SKM-1 (cell line): Measurements from ENCODE around the gene RESP18.

Experiments
- DNase-seq: peaks from one replicate; lab custom pipeline; 2025; ENCODE audit not compliant: unreplicated experiment; lab: John Stamatoyannopoulos, UW

Gene RESP18

GRCh38 chr2:219278655-219279150 lies 53.8 kb downstream of the RESP18 start:
- no peak for DNase-seq

- DNase-seq = peak; percentile 56
Observed at GRCh38 chr2:219277703-219278654, 54.6 kb downstream of the RESP18 start.
